GM12892 (cell line): Measurements from ENCODE around the gene ACCSL. TPM values are rescaled to one million over a fixed set of nuclear protein-coding genes. Genes with fewer than 3 reads are reported as not detected.

ENCODE experiments used
- DNase-seq: peaks from one replicate; pipeline ENCODE4 v3.0.0; 2011; ENCODE audit not compliant: insufficient read length
- FAIRE-seq: peaks from 2 replicates; lab custom pipeline; 2011; peaks lifted over from hg19 to GRCh38; lab: Jason Lieb, UNC
- POLR2A ChIP-seq: IDR thresholded peaks from 2 replicates; pipeline ENCODE4 v1.6.1; 2011; ENCODE audit warnings: low read depth, low read length, control low read depth
- POLR2AphosphoS5 ChIP-seq: IDR thresholded peaks from 2 replicates; pipeline ENCODE4 v1.6.1; 2011; ENCODE audit warnings: low read depth, low read length, control low read depth
- TAF1 ChIP-seq: IDR thresholded peaks from 2 replicates; pipeline ENCODE4 v1.6.1; 2011; ENCODE audit warnings: low read depth, mild to moderate bottlenecking, control low read depth, low read length, borderline replicate concordance
- polyA plus RNA-seq: library from polyadenylated mRNA; unstranded; fragments of >200 nt; gene quantifications from one replicate; pipeline ENCODE4 v1.2.1, GENCODE V29; 2012; ENCODE audit warnings: missing spikeins, inconsistent platforms; ENCODE audit not compliant: missing spikeins

Gene ACCSL
- 0.32 TPM for polyA plus RNA-seq

DNA sequence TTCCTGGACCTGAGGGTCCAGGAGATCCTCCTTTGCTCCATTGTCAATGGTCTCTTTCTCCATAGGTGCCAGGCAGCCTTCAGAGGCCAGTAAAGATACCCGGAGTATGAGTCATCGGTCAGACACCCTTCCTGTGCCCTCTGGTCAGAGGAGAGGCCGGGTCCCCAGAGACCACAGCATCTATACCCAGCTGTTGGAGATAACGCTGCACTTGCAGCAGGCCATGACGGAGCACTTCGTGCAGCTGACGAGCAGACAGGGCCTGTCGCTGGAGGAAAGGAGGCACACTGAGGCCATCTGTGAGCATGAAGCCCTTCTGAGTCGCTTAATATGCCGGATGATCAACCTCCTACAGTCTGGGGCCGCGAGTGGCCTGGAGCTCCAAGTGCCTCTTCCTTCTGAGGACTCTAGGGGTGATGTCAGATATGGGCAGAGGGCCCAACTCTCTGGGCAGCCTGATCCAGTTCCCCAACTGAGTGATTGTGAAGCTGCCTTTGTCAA, at the start of gene ACCSL:
Gene ACCSL, plus strand, starts transcription at position 51 of the 501 bp plus-strand sequence. Its CDS starts 56 bp downstream, at position 107.
- DNase-seq = no peak
- no peak for TF ChIP-seq POLR2A
- no peak for TF ChIP-seq POLR2AphosphoS5
- no peak for FAIRE-seq

DNA sequence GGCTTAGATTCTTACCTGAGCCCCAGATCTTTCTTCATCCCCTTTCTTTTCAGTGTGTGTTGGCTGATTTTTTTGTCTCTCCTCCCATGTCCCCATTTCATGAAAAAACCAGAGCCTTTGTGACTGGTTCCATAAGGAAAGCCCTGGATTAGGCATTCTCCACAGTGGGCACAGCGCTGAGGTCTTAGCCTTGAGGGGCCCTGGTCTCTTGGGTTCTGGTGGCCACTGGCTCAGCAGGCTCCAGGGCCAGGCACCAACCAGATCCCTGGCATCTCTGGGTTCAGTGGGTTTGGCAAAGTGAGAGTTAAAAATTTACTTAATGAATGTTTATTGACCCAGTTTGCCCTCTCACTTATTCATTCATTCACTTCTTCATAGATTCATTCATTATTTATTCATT, 49.5 kb upstream of the ACCSL start:
- no peak for TF ChIP-seq TAF1
- TF ChIP-seq POLR2A = no peak
- no peak for TF ChIP-seq POLR2AphosphoS5
- DNase-seq = no peak
- FAIRE-seq = no peak

DNA sequence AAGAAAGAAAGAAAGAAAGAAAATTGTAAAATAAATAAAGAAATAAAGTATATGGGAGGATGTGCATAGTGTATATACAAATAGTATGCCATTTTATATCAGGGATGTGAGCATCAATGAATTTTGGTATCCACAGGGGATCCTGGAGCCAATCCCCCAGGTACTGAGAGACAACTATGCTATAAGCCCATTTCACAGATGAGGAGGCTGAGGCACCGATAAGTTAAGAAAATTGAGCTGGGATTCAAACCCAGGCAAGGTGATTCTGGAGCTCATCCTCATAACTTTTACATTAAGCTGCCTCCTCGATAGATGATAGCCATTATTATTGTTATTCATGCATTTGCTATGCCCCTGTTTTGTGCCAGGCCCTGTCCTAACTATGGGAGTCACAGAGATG, 47.0 kb upstream of the ACCSL start:
- DNase-seq (no peak), FAIRE-seq (no peak)
- TF ChIP-seq TAF1 (no peak), POLR2AphosphoS5 (no peak), POLR2A (no peak)

DNA sequence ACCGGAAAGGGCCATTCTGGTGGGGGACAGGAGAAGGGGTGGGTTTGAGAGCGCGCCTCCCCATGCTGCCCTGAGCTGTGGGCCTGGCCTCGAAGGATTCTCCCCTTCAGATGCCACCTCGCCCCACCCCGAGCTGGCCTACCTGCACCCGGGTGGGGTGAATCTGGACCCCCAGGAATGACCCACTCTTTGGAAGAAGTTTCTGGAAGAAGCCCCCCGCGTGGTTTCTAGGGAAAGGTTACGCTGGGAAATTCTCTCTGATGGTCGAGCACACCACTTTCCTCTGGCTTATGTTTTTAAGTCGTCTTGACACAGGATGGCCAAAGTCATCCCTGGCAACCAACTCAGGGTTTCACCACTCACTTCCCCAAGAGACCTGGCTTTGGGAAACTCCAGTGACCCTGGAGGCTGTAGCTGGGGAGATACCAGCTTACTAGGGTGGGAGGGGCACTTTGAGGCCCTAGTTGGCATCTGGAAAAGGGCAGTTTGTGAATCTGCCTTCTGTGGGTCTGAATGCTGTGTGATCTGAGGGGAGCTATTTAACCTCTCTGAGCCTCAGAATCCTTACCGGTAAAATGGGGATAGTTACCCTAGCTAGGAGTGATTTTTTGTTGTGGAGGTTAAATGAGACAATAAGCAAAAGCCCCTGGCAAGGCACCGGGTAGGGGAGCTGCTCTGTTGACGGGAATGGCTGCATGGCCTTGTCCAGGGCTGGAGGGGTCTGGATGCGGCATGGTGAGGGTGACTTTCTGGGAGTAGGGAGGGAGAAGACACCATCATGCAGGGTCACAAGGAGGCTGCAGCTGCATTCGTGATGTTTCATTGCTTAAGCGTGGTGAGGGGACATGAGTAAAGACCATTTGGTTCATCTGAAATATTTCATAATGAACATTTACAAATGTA, 45.3 kb upstream of the ACCSL start:
- no peak for FAIRE-seq

GRCh38 chr11:44003736-44004451, 43.9 kb upstream of the ACCSL start:
- DNase-seq = no peak
- FAIRE-seq = no peak

More for the DNA sequence above, 45.3 kb upstream of the ACCSL start:
- no peak for TF ChIP-seq POLR2A
- no peak for TF ChIP-seq TAF1
- TF ChIP-seq POLR2AphosphoS5 = no peak
- no peak for DNase-seq

GRCh38 chr11:44004452-44005062, 43.2 kb upstream of the ACCSL start:
- FAIRE-seq = peak; percentile 33
- TF ChIP-seq POLR2A (no peak), TAF1 (no peak), POLR2AphosphoS5 (no peak)
- no peak for DNase-seq

More at GRCh38 chr11:44003736-44004451, 43.9 kb upstream of the ACCSL start:
- TF ChIP-seq TAF1 (no peak), POLR2A (no peak), POLR2AphosphoS5 (no peak)

- DNase-seq (no peak), FAIRE-seq (peak; percentile 60)
- TF ChIP-seq POLR2A = no peak
- no peak for TF ChIP-seq TAF1
- no peak for TF ChIP-seq POLR2AphosphoS5
Measured at GRCh38 chr11:44005063-44005701, 42.6 kb upstream of the ACCSL start.

DNA sequence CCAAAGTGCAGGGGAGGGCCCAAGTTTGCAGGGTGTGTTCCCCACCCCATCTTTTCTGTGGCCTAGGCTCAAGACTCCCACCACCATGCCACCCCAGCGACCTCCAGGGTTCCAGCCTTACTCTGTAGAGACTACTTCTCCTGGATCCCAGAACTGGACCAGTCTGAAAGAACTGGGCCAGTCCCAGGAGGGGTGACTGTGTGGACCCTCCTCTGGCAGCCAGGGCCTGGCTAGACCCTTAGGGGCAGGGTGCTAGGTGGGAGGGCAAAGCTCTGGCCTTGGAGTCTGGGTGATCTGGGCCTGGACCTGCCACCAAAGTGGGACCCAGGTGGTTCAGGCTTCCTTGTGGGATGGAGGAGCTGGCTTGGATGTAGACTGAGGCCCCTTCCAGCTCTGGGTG, 41.8 kb upstream of the ACCSL start:
- FAIRE-seq = no peak
- no peak for DNase-seq
- TF ChIP-seq POLR2A (no peak), POLR2AphosphoS5 (no peak), TAF1 (no peak)

DNA sequence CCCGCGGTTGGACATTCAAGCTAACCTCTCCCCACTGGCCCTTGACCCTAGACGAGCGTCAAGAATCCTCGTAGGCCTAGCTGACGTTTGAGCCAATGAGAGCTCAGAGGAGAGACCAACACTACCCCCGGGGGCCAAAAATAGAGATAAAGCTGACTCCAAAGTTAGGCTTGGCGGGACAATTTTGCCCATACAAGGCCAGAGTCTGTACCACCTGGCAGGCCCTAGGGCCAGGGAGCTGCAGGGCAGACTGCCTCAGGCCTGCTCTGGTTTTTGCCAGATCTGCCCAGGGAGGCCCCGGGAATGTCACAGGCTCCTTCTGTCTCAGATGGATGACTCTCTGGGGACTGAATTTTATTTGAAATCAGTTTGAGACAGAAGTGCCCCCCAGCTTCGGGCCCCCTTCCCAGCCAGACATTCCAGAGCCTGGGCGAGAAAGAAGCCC, 40.8 kb upstream of the ACCSL start:
- TF ChIP-seq POLR2AphosphoS5 (no peak), TAF1 (no peak), POLR2A (no peak)
- no peak for DNase-seq
- FAIRE-seq = no peak

- FAIRE-seq = no peak
- TF ChIP-seq POLR2A = no peak
- TF ChIP-seq POLR2AphosphoS5 = no peak
- no peak for TF ChIP-seq TAF1
- no peak for DNase-seq
Measured at GRCh38 chr11:44007481-44008087, 40.2 kb upstream of the ACCSL start.

DNA sequence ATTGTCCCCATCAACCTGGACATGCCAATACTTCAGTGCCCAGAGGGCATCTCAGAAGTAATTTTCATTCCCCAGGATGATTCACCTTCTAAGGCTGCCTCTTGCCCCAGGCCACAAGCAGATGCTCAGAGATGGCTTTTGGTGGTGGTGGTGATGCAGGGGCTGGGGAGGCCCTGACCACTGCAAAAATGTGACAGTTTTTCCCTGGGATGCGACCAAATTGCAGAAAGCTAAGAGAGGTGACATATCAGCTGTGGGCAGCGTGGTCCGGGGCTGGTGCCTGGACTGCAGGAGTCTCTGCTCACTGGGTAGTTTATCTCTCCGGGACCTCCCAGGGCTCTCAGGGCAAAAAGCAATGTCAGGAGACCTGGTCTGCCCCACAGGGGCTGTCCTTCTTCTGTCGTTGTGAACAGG, 39.7 kb upstream of the ACCSL start:
- DNase-seq (no peak), FAIRE-seq (no peak)
- TF ChIP-seq TAF1 = no peak
- no peak for TF ChIP-seq POLR2AphosphoS5
- no peak for TF ChIP-seq POLR2A
